HG02759 (cell line): ENCODE measurements around the gene SHLD2.
"Not testable (repeated sequence)": the region's sequence is repeated elsewhere in the genome, so short reads cannot be mapped to it uniquely, and the experiment has no call there.

Source experiments
- ATAC-seq: cut with Tn5 transposase; IDR thresholded peaks from one replicate; pipeline ENCODE4 v1.9.1; 2021; ENCODE audit warnings: mild to moderate bottlenecking, moderate library complexity; ENCODE audit not compliant: unreplicated experiment

SHLD2 gene

GRCh38 chr10:87137478-87137877 is 42.5 kb downstream of the SHLD2 start:
- ATAC-seq, result not testable (repeated sequence)

- ATAC-seq, result not testable (repeated sequence)
Measured at GRCh38 chr10:87142230-87143108, 47.5 kb downstream of the SHLD2 start.

- ATAC-seq, result not testable (repeated sequence)
Measured at GRCh38 chr10:87143109-87143418, 48.1 kb downstream of the SHLD2 start.

GRCh38 chr10:87145598-87145997 is 50.6 kb downstream of the SHLD2 start:
- ATAC-seq, result not testable (repeated sequence)

GRCh38 chr10:87149020-87149609 is 54.1 kb downstream of the SHLD2 start:
- ATAC-seq, result not testable (repeated sequence)

- ATAC-seq, result not testable (repeated sequence)
Measured at GRCh38 chr10:87151516-87151915, 56.5 kb downstream of the SHLD2 start.

GRCh38 chr10:87156841-87157240 is 61.8 kb downstream of the SHLD2 start:
- ATAC-seq, result not testable (repeated sequence)

- ATAC-seq, result not testable (repeated sequence)
Measured at GRCh38 chr10:87157821-87158220, 62.8 kb downstream of the SHLD2 start.

GRCh38 chr10:87162703-87163293 is 67.8 kb downstream of the SHLD2 start:
- not testable (repeated sequence) for ATAC-seq

GRCh38 chr10:87163414-87163813 is 68.4 kb downstream of the SHLD2 start:
- not testable (repeated sequence) for ATAC-seq

- not testable (repeated sequence) for ATAC-seq
Measured at GRCh38 chr10:87169857-87170256, 74.9 kb downstream of the SHLD2 start.

- ATAC-seq, result not testable (repeated sequence)
Measured at GRCh38 chr10:87170705-87171104, 75.7 kb downstream of the SHLD2 start.

GRCh38 chr10:87171670-87172069 is 76.7 kb downstream of the SHLD2 start:
- ATAC-seq, result not testable (repeated sequence)

- not testable (repeated sequence) for ATAC-seq
Measured at GRCh38 chr10:87172178-87172577, 77.2 kb downstream of the SHLD2 start.

- ATAC-seq, result not testable (repeated sequence)
Measured at GRCh38 chr10:87177587-87177986, 82.6 kb downstream of the SHLD2 start.

- not testable (repeated sequence) for ATAC-seq
Measured at GRCh38 chr10:87184421-87184820, 89.4 kb downstream of the SHLD2 start.

- not testable (repeated sequence) for ATAC-seq
Measured at GRCh38 chr10:87186016-87186415, 91.0 kb downstream of the SHLD2 start.

- ATAC-seq, result not testable (repeated sequence)
Measured at GRCh38 chr10:87187573-87187972, 92.6 kb downstream of the SHLD2 start.

- not testable (repeated sequence) for ATAC-seq
Measured at GRCh38 chr10:87191841-87192240, 96.8 kb downstream of the SHLD2 start.

- ATAC-seq, result peak; percentile 48
Measured at GRCh38 chr10:87200924-87201323, 105.9 kb downstream of the SHLD2 start.

GRCh38 chr10:87204801-87205200 is 109.8 kb downstream of the SHLD2 start:
- ATAC-seq, result peak; percentile 33

- ATAC-seq, result not testable (repeated sequence)
Measured at GRCh38 chr10:87206922-87207321, 111.9 kb downstream of the SHLD2 start.
